D341Med (cell line): Measurements from ENCODE around the gene TRPM2.
A peak's percentile ranks its signal among the peaks of the same experiment; 100 is the strongest.
"Not testable (repeated sequence)": the region's sequence is repeated elsewhere in the genome, so short reads cannot be mapped to it uniquely, and the experiment has no call there.

ENCODE experiments used
- DNase-seq: peaks from one replicate; pipeline ENCODE4 v3.0.0; 2012; ENCODE audit warnings: low spot score

The TRPM2 gene

GRCh38 chr21:44335266-44336059, 18.0 kb upstream of the TRPM2 start:
- no peak for DNase-seq

- no peak for DNase-seq
Observed at GRCh38 chr21:44337449-44337848, 16.0 kb upstream of the TRPM2 start.

GRCh38 chr21:44337941-44338895, 15.2 kb upstream of the TRPM2 start:
- DNase-seq: peak; percentile 82

GRCh38 chr21:44338971-44339910, 14.2 kb upstream of the TRPM2 start, which contains the start of gene CFAP410:
TSS of gene CFAP410 (minus strand) at chr21:44339390. CDS start at chr21:44339194, 196 bp downstream.
- peak; percentile 99 for DNase-seq

- DNase-seq: not testable (repeated sequence)
Observed at GRCh38 chr21:44341726-44342458, 11.5 kb upstream of the TRPM2 start.

GRCh38 chr21:44342981-44343380, 10.4 kb upstream of the TRPM2 start:
- not testable (repeated sequence) for DNase-seq

- DNase-seq: no peak
Observed at GRCh38 chr21:44344541-44345183, 8.8 kb upstream of the TRPM2 start.

GRCh38 chr21:44345495-44345894, 7.9 kb upstream of the TRPM2 start:
- no peak for DNase-seq

GRCh38 chr21:44347911-44348451, 5.4 kb upstream of the TRPM2 start:
- peak; percentile 21 for DNase-seq

- peak; percentile 13 for DNase-seq
Observed at GRCh38 chr21:44348861-44349260, 4.6 kb upstream of the TRPM2 start.

- no peak for DNase-seq
Observed at GRCh38 chr21:44349416-44349846, 4.0 kb upstream of the TRPM2 start.

- peak; percentile 31 for DNase-seq
Observed at GRCh38 chr21:44349847-44350772, 3.3 kb upstream of the TRPM2 start.

- no peak for DNase-seq
Observed at GRCh38 chr21:44350773-44351481, 2.5 kb upstream of the TRPM2 start.

GRCh38 chr21:44351535-44352252, 1.7 kb upstream of the TRPM2 start:
- peak; percentile 3 for DNase-seq

- DNase-seq: no peak
Observed at GRCh38 chr21:44352253-44352860, 1.1 kb upstream of the TRPM2 start.

GRCh38 chr21:44354001-44354405, 582 bp downstream of the TRPM2 start:
- DNase-seq: no peak
